Nephron progenitor cell (in vitro differentiated cells): Measurements from ENCODE around the gene TUBD1.
A peak's percentile ranks its signal among the peaks of the same experiment; 100 is the strongest.

Experiments used
- DNase-seq: peaks from one replicate; pipeline ENCODE4 v3.0.0; 2021
- H3K27ac Mint-ChIP-seq: 2 replicates; pipeline ENCODE4 v1.8.0; 2021; ENCODE audit warnings: mild to moderate bottlenecking, moderate library complexity, mixed read lengths
- H3K27me3 Mint-ChIP-seq: 2 replicates; pipeline ENCODE4 v1.8.0; 2021; ENCODE audit warnings: mild to moderate bottlenecking, low read depth, mixed read lengths; ENCODE audit not compliant: poor library complexity
- H3K36me3 Mint-ChIP-seq: 2 replicates; pipeline ENCODE4 v1.8.0; 2021; ENCODE audit warnings: low read depth, mixed read lengths
- H3K4me1 Mint-ChIP-seq: 2 replicates; pipeline ENCODE4 v1.8.0; 2021; ENCODE audit warnings: mixed read lengths
- H3K4me3 Mint-ChIP-seq: 2 replicates; pipeline ENCODE4 v1.8.0; 2021; ENCODE audit warnings: mild to moderate bottlenecking, moderate library complexity, mixed read lengths
- H3K9me3 Mint-ChIP-seq: 2 replicates; pipeline ENCODE4 v1.8.0; 2021; ENCODE audit warnings: mild to moderate bottlenecking, moderate library complexity, mixed read lengths
- CTCF ChIP-seq: fragments of 200-600 bp; sonication (generic); IDR thresholded peaks from 2 replicates; pipeline ENCODE4 v1.5.0; 2021; ENCODE audit warnings: antibody characterized with exemption

The TUBD1 gene

GRCh38 chr17:59893676-59894100 lies 945 bp upstream of the TUBD1 start:
- no peaks in the 10 kb centered on the region for H3K27me3 Mint-ChIP-seq
- TF ChIP-seq CTCF, result no peak
- H3K4me1 Mint-ChIP-seq, result peaks cover 33% of the 10 kb centered on the region
- H3K4me3 Mint-ChIP-seq, result peak overlapping the region; percentile 97
- no peak for DNase-seq
- H3K27ac Mint-ChIP-seq, result peak overlapping the region; percentile 71
- H3K36me3 Mint-ChIP-seq, result peaks cover 13% of the 10 kb centered on the region
- no peaks in the 10 kb centered on the region for H3K9me3 Mint-ChIP-seq

DNA sequence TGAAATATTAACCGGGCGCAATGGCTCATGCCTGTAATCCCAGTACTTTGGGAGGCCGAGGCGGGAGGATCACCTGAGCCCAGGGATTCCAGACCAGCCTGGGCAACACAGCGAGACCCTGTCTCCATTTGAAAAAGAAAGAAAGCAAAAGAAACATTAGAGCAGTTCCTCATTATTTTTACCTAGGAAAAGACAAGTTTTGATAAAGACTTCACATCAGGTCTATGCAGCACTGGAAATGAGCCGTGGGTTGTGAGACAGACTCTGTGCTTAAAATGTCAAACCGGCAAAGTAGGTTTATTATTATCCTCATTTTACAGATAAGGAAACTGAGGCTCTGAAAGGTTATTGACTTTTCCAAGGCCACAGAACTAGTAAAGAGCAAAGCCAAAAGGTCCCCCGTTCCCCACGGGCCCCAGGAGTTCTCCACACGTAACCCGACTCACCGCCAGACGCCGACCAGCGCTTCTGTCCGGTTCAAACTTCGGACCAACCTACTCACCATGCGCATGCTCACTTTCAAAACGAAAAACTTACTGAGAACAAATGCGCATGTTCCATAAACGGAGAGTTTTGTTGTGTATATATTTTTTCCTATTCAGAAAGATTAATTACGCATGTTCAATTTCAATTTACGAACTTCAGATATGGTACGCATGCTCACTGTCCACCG lies 356 bp downstream of the TUBD1 start:
- Mint-ChIP-seq H3K9me3 (no peaks in the 10 kb centered on the region), H3K36me3 (peaks cover 23% of the 10 kb centered on the region), H3K27me3 (no peaks in the 10 kb centered on the region), H3K27ac (peak overlapping the region; percentile 97), H3K4me3 (peak overlapping the region; percentile 97), H3K4me1 (peaks cover 33% of the 10 kb centered on the region)
- peak; percentile 55 for DNase-seq
- TF ChIP-seq CTCF, result no peak

- no peak overlapping the region for H3K27ac Mint-ChIP-seq
Measured at GRCh38 chr17:59890720-59891119, 2.0 kb downstream of the TUBD1 start.

DNA sequence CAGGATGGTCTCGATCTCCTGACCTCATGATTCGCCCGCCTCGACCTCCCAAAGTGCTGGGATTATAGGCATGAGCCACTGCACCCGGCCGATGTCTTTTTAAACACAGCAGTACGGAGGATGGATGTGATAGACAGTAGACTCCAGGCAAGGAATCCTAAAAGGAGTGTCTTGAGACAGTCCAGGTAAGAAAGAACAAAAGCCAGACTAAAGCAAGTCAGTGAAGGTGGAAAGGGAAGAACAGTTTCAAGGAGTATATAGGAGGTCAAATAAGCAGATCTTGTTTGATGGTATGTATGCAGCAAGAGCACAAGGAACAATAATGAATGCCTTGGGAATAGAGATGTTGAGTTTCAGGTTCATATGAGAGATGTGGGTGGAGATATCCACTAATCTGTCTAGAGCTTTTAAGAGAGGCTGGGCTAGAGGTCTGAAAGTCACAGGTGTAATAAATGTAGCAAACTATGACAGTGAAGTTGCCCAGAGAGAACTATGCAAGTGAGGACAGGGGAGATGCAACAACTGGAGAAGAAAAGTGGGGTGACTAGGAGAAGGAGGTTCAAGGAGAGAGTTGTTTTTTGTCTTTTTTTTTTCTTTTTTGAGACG lies 4.5 kb downstream of the TUBD1 start:
- Mint-ChIP-seq H3K36me3 (peaks cover 39% of the 10 kb centered on the region), H3K4me1 (peaks cover 17% of the 10 kb centered on the region), H3K4me3 (no peak overlapping the region), H3K27ac (peak overlapping the region; percentile 16), H3K9me3 (no peaks in the 10 kb centered on the region), H3K27me3 (no peaks in the 10 kb centered on the region)
- no peak for DNase-seq
- TF ChIP-seq CTCF, result no peak

More at GRCh38 chr17:59890720-59891119, 2.0 kb downstream of the TUBD1 start:
- Mint-ChIP-seq H3K4me3 (peak overlapping the region; percentile 32), H3K9me3 (no peaks in the 10 kb centered on the region), H3K36me3 (peaks cover 34% of the 10 kb centered on the region), H3K4me1 (peaks cover 33% of the 10 kb centered on the region), H3K27me3 (no peaks in the 10 kb centered on the region)
- no peak for DNase-seq
- TF ChIP-seq CTCF, result no peak

GRCh38 chr17:59884861-59885260 lies 7.9 kb downstream of the TUBD1 start:
- H3K27me3 Mint-ChIP-seq, result no peaks in the 10 kb centered on the region
- peaks cover 41% of the 10 kb centered on the region for H3K36me3 Mint-ChIP-seq
- DNase-seq, result no peak
- H3K9me3 Mint-ChIP-seq, result no peaks in the 10 kb centered on the region
- no peak for TF ChIP-seq CTCF
- H3K4me1 Mint-ChIP-seq, result no peaks in the 10 kb centered on the region
- no peak overlapping the region for H3K27ac Mint-ChIP-seq
- no peak overlapping the region for H3K4me3 Mint-ChIP-seq

- Mint-ChIP-seq H3K36me3 (peaks cover 38% of the 10 kb centered on the region), H3K27ac (no peak overlapping the region), H3K4me3 (no peak overlapping the region), H3K4me1 (no peaks in the 10 kb centered on the region), H3K27me3 (no peaks in the 10 kb centered on the region), H3K9me3 (no peaks in the 10 kb centered on the region)
- no peak for DNase-seq
- no peak for TF ChIP-seq CTCF
Measured at GRCh38 chr17:59878624-59879023, 14.1 kb downstream of the TUBD1 start.
